Right atrium auricular region (tissue), 2 donors: ENCODE results near the gene CCDC6. TPM values are rescaled to one million over a fixed set of nuclear protein-coding genes. Genes with fewer than 3 reads are reported as not detected.
A peak's percentile ranks its signal among the peaks of the same experiment; 100 is the strongest.

Source experiments
- DNase-seq: peaks from one replicate; pipeline ENCODE4 v3.0.0-alpha.2; 2019; ENCODE audit warnings: low spot score
- H3K27ac ChIP-seq, 2 donors: fragments of 200-600 bp; sonication (generic); 1 replicate in 1 of 2; 2 replicates in 1 of 2; pipeline ENCODE4 v1.5.1; 2016 to 2019
- H3K27me3 ChIP-seq, 2 donors: fragments of 200-600 bp; sonication (generic); one replicate each; pipeline versions ENCODE4 v1.5.1 to v1.6.0; 2017 to 2019
- H3K36me3 ChIP-seq: fragments of 200-600 bp; sonication (generic); one replicate; pipeline ENCODE4 v1.5.1; 2016
- H3K4me1 ChIP-seq, 2 donors: fragments of 200-600 bp; sonication (generic); one replicate each; pipeline versions ENCODE4 v1.5.1 to v1.6.0; 2017 to 2019
- H3K4me3 ChIP-seq, 2 donors: fragments of 200-600 bp; sonication (generic); 1 replicate in 1 of 2; 2 replicates in 1 of 2; pipeline ENCODE4 v1.5.1; 2017 to 2019; ENCODE audit warnings: mild to moderate bottlenecking in 1 of 2, moderate library complexity in 1 of 2
- H3K9me3 ChIP-seq, 2 donors: fragments of 200-600 bp; sonication (generic); one replicate each; pipeline ENCODE4 v1.5.1; 2019
- CTCF ChIP-seq, 2 donors: fragments of 200-600 bp; sonication (generic); IDR thresholded peaks; one replicate each; pipeline ENCODE4 v1.5.1; 2019; ENCODE audit warnings: antibody characterized with exemption in 2 of 2
- total RNA-seq, 2 donors: library from RNA; depleted of rRNA; stranded (reverse); fragments of >200 nt; gene quantifications; one replicate each; pipeline ENCODE4 v1.1.0, GENCODE V29; 2016

CCDC6 gene
- total RNA-seq, 2 donors from 2014 or later: 19.1 to 22.7 TPM

DNA sequence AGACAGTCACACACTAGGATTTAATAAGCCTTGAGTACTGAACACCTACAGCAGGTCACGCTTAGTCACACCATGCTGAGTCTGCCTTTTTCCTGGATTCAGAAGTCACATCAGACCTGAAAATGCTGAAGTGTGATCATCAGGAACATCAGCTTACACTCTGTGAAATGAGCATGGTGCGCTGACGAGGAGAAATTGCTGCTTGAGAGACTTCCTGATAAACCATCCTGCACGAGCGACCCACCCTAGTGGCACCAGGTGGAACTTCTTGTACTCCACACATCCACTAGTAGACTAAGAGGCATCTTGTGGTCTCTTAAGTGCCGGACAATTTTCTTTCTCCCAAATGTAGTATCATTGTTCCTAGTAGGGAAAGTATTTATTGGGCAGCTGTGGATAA lies 101.3 kb downstream of the CCDC6 start:
- no peak overlapping the region for H3K4me3 ChIP-seq
- TF ChIP-seq CTCF (IDR thresholded peaks at IDR 0.05): peak in 1 of 2 donors; percentile 51
- DNase-seq: no peak
- no peaks in the 10 kb centered on the region for H3K27me3 ChIP-seq
- peaks cover 0 to 21% of the 10 kb centered on the region in 2 donors for H3K4me1 ChIP-seq
- peaks cover 49% of the 10 kb centered on the region for H3K36me3 ChIP-seq
- H3K27ac ChIP-seq: no peak overlapping the region
- no peaks in the 10 kb centered on the region for H3K9me3 ChIP-seq

DNA sequence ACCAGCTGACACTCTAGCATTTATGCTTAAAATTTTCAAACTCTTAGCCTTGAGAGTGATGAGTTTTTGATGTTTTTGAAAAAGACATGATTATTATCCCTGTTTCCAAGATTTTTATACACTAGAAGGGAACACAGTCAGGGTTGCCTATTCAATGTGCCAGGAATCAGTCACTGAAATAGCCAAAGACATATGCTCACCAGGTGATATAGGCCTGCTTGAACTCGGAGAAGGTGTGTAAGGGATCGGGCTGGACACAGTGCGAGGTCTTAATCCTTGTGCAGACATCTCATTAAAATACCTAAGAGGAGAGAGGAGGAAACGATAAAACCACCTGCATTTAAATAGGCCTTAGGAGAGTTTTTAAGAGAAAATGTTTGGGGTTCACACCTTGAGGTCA lies 102.1 kb downstream of the CCDC6 start:
- no peak overlapping the region for H3K4me3 ChIP-seq
- no peaks in the 10 kb centered on the region for H3K27me3 ChIP-seq
- TF ChIP-seq CTCF (IDR thresholded peaks at IDR 0.05): no peak
- no peak for DNase-seq
- H3K27ac ChIP-seq: no peak overlapping the region
- peaks cover 0 to 13% of the 10 kb centered on the region in 2 donors for H3K4me1 ChIP-seq
- peaks cover 51% of the 10 kb centered on the region for H3K36me3 ChIP-seq
- H3K9me3 ChIP-seq: no peaks in the 10 kb centered on the region

DNA sequence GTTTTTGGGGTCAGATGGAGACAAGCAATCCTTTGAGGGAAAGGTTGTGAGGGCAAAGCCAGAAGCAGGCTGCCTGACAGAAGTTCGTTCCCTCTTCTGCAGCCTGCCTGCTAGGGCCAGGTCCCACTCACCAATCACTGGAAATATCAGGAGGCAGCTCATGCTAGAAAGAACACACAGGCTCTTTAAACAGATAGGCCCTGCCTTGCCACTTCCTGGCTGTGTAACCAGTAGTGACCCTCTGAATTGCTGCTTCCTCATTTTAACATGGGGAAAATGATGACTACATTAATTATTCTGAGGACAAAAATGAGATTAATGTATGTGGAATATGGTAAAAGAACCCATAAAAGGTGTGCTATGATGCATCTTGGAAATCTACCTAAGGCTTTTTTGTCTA lies 102.6 kb downstream of the CCDC6 start:
- H3K4me1 ChIP-seq: peaks cover 0 to 10% of the 10 kb centered on the region in 2 donors
- no peak overlapping the region for H3K4me3 ChIP-seq
- no peak overlapping the region for H3K27ac ChIP-seq
- TF ChIP-seq CTCF (IDR thresholded peaks at IDR 0.05): no peak
- DNase-seq: no peak
- H3K36me3 ChIP-seq: peaks cover 53% of the 10 kb centered on the region
- H3K9me3 ChIP-seq: no peaks in the 10 kb centered on the region
- H3K27me3 ChIP-seq: no peaks in the 10 kb centered on the region

DNA sequence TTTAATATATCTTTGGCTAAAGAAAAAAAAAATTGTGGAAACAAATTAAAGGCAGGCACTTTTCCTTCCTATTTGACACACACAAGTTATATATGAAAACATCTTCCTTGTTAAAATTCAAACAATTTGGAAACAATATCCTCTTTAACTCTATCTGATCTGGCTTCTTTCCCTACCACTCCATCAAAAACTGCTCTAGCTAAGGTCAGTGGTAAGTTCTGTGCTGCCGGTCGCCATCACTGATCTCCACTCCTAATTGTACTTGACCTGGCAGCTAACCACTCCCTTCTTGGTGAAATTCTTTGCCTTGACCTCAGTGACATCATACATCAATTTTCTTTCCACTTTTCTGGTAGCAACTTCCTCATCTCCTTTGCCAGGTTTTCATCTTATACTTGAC lies 105.2 kb downstream of the CCDC6 start:
- Histone ChIP-seq H3K36me3 (peaks cover 42% of the 10 kb centered on the region), H3K9me3 (no peaks in the 10 kb centered on the region), H3K27ac (no peak overlapping the region), H3K4me3 (no peak overlapping the region), H3K27me3 (no peaks in the 10 kb centered on the region), H3K4me1 (no peaks in the 10 kb centered on the region)
- no peak for TF ChIP-seq CTCF (IDR thresholded peaks at IDR 0.05)
- DNase-seq: no peak

DNA sequence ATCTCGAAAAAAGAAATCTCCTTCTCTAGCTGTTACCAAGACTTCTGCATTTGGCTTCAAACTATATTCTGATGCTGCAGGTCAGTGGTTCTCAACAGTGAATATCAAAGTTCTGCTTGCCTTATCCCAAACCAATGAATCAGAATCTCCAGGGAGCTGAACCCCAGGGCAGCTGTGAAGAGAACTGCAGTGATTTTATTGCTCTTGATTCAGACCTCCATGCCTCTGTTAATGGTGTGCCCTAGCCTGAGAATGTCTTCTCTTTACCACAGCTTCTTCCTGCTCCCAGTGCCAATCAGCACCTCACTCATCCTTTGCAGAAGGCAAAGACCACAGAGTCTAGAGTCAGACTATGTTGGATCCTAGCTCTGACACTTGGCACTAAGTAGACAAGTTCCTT lies 106.9 kb downstream of the CCDC6 start:
- Histone ChIP-seq H3K27me3 (no peaks in the 10 kb centered on the region), H3K4me3 (no peak overlapping the region), H3K27ac (no peak overlapping the region), H3K36me3 (peaks cover 26% of the 10 kb centered on the region), H3K9me3 (no peaks in the 10 kb centered on the region), H3K4me1 (no peaks in the 10 kb centered on the region)
- DNase-seq: no peak
- no peak for TF ChIP-seq CTCF (IDR thresholded peaks at IDR 0.05)

DNA sequence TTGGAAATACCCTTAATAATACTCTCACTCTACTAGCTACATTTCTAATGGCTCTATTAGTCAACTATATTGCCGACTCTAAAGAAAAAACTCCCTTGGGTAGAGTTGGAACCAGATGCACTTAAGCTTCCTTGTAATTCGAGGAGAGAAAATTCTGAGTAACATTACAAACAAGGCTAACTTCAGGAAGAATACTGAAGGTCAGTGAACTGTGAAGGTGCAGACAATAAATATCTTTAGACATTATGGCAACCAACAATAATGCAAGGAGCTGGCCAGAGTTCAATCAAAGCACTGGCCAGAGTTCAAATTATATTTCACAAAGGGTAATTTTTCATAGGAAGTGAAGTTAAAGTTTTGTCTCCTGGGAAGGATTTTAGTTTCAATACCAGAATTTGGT lies 112.4 kb downstream of the CCDC6 start:
- Histone ChIP-seq H3K36me3 (peaks cover 32% of the 10 kb centered on the region), H3K27me3 (no peaks in the 10 kb centered on the region), H3K9me3 (no peaks in the 10 kb centered on the region), H3K4me3 (no peak overlapping the region), H3K4me1 (peaks cover 0 to 6% of the 10 kb centered on the region in 2 donors), H3K27ac (no peak overlapping the region)
- TF ChIP-seq CTCF (IDR thresholded peaks at IDR 0.05): no peak
- DNase-seq: no peak
